GM23338 (cell line): ENCODE measurements around the gene CNTNAP2. TPM values are rescaled to one million over a fixed set of nuclear protein-coding genes. Genes with fewer than 3 reads are reported as not detected.
"Not testable (repeated sequence)": the region's sequence is repeated elsewhere in the genome, so short reads cannot be mapped to it uniquely, and the experiment has no call there.

ENCODE experiments used
- ATAC-seq: fragments of 200-7000 bp; cut with Tn5 transposase; 3 replicates; pipeline ENCODE4 v1.9.1; 2020
- DNase-seq: peaks from one replicate; pipeline ENCODE4 v3.0.0-alpha.2; 2015; ENCODE audit warnings: low spot score
- H2AFZ ChIP-seq: fragments of 200-600 bp; sonication (generic); 2 replicates; pipeline ENCODE4 v1.8.0; 2016; ENCODE audit warnings: antibody characterized with exemption, mild to moderate bottlenecking, moderate library complexity
- H3F3A ChIP-seq: fragments of 200-600 bp; sonication (generic); replicated peaks from 2 replicates; pipeline ENCODE4 v1.8.0; 2017; ENCODE audit warnings: antibody characterized with exemption, mixed run types, low read depth
- H3K27ac ChIP-seq: fragments of 200-600 bp; sonication (generic); 2 replicates; pipeline ENCODE4 v1.6.1; 2016; ENCODE audit warnings: low read depth
- H3K27me3 ChIP-seq: fragments of 200-600 bp; sonication (generic); 2 replicates; pipeline ENCODE4 v1.8.0; 2016; ENCODE audit warnings: mild to moderate bottlenecking, mixed run types, moderate library complexity; ENCODE audit not compliant: insufficient read depth
- H3K36me3 ChIP-seq: fragments of 200-600 bp; sonication (generic); 2 replicates; pipeline ENCODE4 v1.8.0; 2016; ENCODE audit warnings: mild to moderate bottlenecking; ENCODE audit not compliant: insufficient read depth
- H3K4me1 ChIP-seq: fragments of 200-600 bp; sonication (generic); 2 replicates; pipeline ENCODE4 v1.8.0; 2016; ENCODE audit warnings: mild to moderate bottlenecking, moderate library complexity; ENCODE audit not compliant: insufficient read depth
- H3K4me2 ChIP-seq: fragments of 200-600 bp; sonication (generic); 2 replicates; pipeline ENCODE4 v1.7.1; 2017; ENCODE audit warnings: mixed run types
- H3K4me3 ChIP-seq: fragments of 200-600 bp; sonication (generic); 2 replicates; pipeline ENCODE4 v1.6.1; 2016; ENCODE audit warnings: mixed run types
- H3K79me2 ChIP-seq: fragments of 200-600 bp; sonication (generic); replicated peaks from 2 replicates; pipeline ENCODE4 v1.8.0; 2017; ENCODE audit warnings: mild to moderate bottlenecking; ENCODE audit not compliant: insufficient read depth
- H3K9me2 ChIP-seq: fragments of 200-600 bp; sonication (generic); 2 replicates; pipeline ENCODE4 v1.8.0; 2017; ENCODE audit not compliant: insufficient read depth
- H4K20me1 ChIP-seq: fragments of 200-600 bp; sonication (generic); replicated peaks from 2 replicates; pipeline ENCODE4 v1.8.0; 2017; ENCODE audit warnings: mild to moderate bottlenecking; ENCODE audit not compliant: insufficient read depth
- H3K27ac Mint-ChIP-seq: 2 replicates; pipeline ENCODE4 v1.8.0; 2020; ENCODE audit warnings: inconsistent platforms, mild to moderate bottlenecking, moderate library complexity, mixed read lengths
- H3K27me3 Mint-ChIP-seq: 3 replicates; pipeline ENCODE4 v1.8.0; 2022; ENCODE audit warnings: low read depth, mild to moderate bottlenecking, moderate library complexity, mixed read lengths, inconsistent platforms; ENCODE audit not compliant: insufficient read depth, poor library complexity
- H3K36me3 Mint-ChIP-seq: 3 replicates; pipeline ENCODE4 v1.8.0; 2021; ENCODE audit warnings: low read depth, mild to moderate bottlenecking, inconsistent platforms, moderate library complexity, mixed read lengths
- H3K4me1 Mint-ChIP-seq: 3 replicates; pipeline ENCODE4 v1.8.0; 2020; ENCODE audit warnings: mild to moderate bottlenecking, inconsistent platforms, mixed read lengths
- H3K4me3 Mint-ChIP-seq: 3 replicates; pipeline ENCODE4 v1.8.0; 2021; ENCODE audit warnings: moderate library complexity, mild to moderate bottlenecking, inconsistent platforms, mixed read lengths
- H3K9me3 Mint-ChIP-seq: 3 replicates; pipeline ENCODE4 v1.8.0; 2020; ENCODE audit warnings: moderate library complexity, mild to moderate bottlenecking, inconsistent platforms, mixed read lengths
- ETS1 ChIP-seq: IDR thresholded peaks from 2 replicates; pipeline ENCODE4 v1.6.1; 2016; ENCODE audit warnings: antibody characterized with exemption
- STAT1 ChIP-seq: IDR thresholded peaks from one replicate; pipeline ENCODE4 v1.6.1; 2016; ENCODE audit warnings: antibody characterized with exemption; ENCODE audit not compliant: unreplicated experiment
- ZNF114 ChIP-seq: fragments of 250-450 bp; sonication (Bioruptor Pico); IDR thresholded peaks from 2 replicates; pipeline ENCODE4 v1.5.0; 2020; ENCODE audit warnings: mild to moderate bottlenecking, moderate library complexity
- ZNF331 ChIP-seq: fragments of 250-450 bp; sonication (Bioruptor Pico); IDR thresholded peaks from 2 replicates; pipeline ENCODE4 v1.5.0; 2020; ENCODE audit warnings: low read depth, mild to moderate bottlenecking, moderate library complexity
- polyA plus RNA-seq: library from polyadenylated mRNA; unstranded; fragments of >200 nt; fragmentation: Nextera tagmentation; extraction: Ambion mirVana; gene quantifications from 2 replicates; pipeline ENCODE4 v1.2.1, GENCODE V29; 2016
- total RNA-seq: library from RNA; depleted of rRNA; stranded (reverse); fragments of >200 nt; shearing (Covaris generic); gene quantifications from 2 replicates; pipeline ENCODE4 v1.2.3, GENCODE V29; 2014
- TF ChIP-seq, protein P1 (sequence below): fragments of 250-450 bp; sonication (Bioruptor Pico); IDR thresholded peaks from 2 replicates; pipeline ENCODE4 v1.5.0; 2020; ENCODE audit warnings: mild to moderate bottlenecking, moderate library complexity

Gene CNTNAP2
- total and polyA plus RNA-seq, 2 experiments from 2014 or later: 38.2 to 61.3 TPM

DNA sequence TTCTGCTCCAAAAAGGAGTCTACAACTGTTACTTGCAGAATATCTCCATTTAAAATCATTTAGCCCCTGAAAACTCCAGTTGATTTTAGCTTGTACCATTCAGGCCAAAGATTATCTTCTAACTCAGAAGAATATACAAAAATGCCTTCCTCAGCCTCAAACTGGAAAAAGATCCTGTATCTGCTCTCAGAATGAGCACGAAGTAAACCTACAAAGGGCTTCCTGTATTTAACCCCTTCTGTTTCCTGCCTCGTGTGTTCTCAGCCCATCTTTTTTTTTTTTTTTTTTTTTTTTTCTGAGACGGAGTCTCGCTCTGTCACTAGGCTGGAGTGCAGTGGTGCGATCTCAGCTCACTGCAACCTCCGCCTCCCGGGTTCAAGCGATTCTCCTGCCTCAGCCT lies 2334.9 kb downstream of the CNTNAP2 start:
- not testable (repeated sequence) for H3K27ac ChIP-seq, H3K4me1 Mint-ChIP-seq, H3K36me3 ChIP-seq, H3K79me2 ChIP-seq, H4K20me1 ChIP-seq, H3K4me3 Mint-ChIP-seq, H3K9me2 ChIP-seq, H3F3A ChIP-seq, H3K27ac Mint-ChIP-seq, H3K4me3 ChIP-seq, H3K36me3 Mint-ChIP-seq, H2AFZ ChIP-seq, ATAC-seq, H3K27me3 ChIP-seq, H3K27me3 Mint-ChIP-seq, DNase-seq, H3K4me1 ChIP-seq, H3K4me2 ChIP-seq, H3K9me3 Mint-ChIP-seq

GRCh38 chr7:148456351-148456750 lies 2339.8 kb downstream of the CNTNAP2 start:
- Histone ChIP-seq H3K4me2 (no peak overlapping the region), H3K4me3 (no peak overlapping the region), H3K27ac (no peak overlapping the region), H3K79me2 (no peaks in the 10 kb centered on the region), H2AFZ (peak overlapping the region; percentile 32; the same call in 1 of the 2 replicates), H3K4me1 (no peaks in the 10 kb centered on the region), H4K20me1 (no peaks in the 10 kb centered on the region), H3K9me2 (peaks cover 3% of the 10 kb centered on the region; the same call in 1 of the 2 replicates), H3K36me3 (no peaks in the 10 kb centered on the region), H3F3A (no peaks in the 10 kb centered on the region), H3K27me3 (no peaks in the 10 kb centered on the region)
- Mint-ChIP-seq H3K27me3 (peaks cover 2% of the 10 kb centered on the region), H3K4me3 (no peak overlapping the region), H3K9me3 (0 out of 3 replicates have a peak, but pooled peaks cover 2% of the 10 kb centered on the region), H3K36me3 (peaks cover 2% of the 10 kb centered on the region; the same call in 1 of the 3 replicates), H3K27ac (no peak overlapping the region), H3K4me1 (peaks cover 4% of the 10 kb centered on the region; the same call in 2 of the 3 replicates)
- ATAC-seq (no peak), DNase-seq (no peak)
- TF ChIP-seq ETS1 (no peak), ZNF114 (CRISPR knock-in tag) (no peak), ZNF331 (no peak)

GRCh38 chr7:148457310-148457921 lies 2340.8 kb downstream of the CNTNAP2 start:
- Mint-ChIP-seq H3K27ac (no peak overlapping the region), H3K9me3 (peaks cover 6% of the 10 kb centered on the region; the same call in 1 of the 3 replicates), H3K36me3 (peaks cover 2% of the 10 kb centered on the region; the same call in 2 of the 3 replicates), H3K4me3 (no peak overlapping the region), H3K4me1 (peaks cover 4% of the 10 kb centered on the region; the same call in 2 of the 3 replicates), H3K27me3 (peaks cover 2% of the 10 kb centered on the region)
- Histone ChIP-seq H3K4me3 (no peak overlapping the region), H3K36me3 (no peaks in the 10 kb centered on the region), H3K27me3 (no peaks in the 10 kb centered on the region), H3K27ac (no peak overlapping the region), H3K79me2 (no peaks in the 10 kb centered on the region), H3F3A (0 out of 2 replicates have a peak, but pooled peaks cover 3% of the 10 kb centered on the region), H3K4me1 (no peaks in the 10 kb centered on the region), H3K9me2 (peaks cover 3% of the 10 kb centered on the region; the same call in 1 of the 2 replicates), H4K20me1 (no peaks in the 10 kb centered on the region), H2AFZ (no peak overlapping the region), H3K4me2 (no peak overlapping the region)
- DNase-seq: no peak
- ATAC-seq: no peak
- TF ChIP-seq STAT1: no peak
- TF ChIP-seq, protein P1, sequence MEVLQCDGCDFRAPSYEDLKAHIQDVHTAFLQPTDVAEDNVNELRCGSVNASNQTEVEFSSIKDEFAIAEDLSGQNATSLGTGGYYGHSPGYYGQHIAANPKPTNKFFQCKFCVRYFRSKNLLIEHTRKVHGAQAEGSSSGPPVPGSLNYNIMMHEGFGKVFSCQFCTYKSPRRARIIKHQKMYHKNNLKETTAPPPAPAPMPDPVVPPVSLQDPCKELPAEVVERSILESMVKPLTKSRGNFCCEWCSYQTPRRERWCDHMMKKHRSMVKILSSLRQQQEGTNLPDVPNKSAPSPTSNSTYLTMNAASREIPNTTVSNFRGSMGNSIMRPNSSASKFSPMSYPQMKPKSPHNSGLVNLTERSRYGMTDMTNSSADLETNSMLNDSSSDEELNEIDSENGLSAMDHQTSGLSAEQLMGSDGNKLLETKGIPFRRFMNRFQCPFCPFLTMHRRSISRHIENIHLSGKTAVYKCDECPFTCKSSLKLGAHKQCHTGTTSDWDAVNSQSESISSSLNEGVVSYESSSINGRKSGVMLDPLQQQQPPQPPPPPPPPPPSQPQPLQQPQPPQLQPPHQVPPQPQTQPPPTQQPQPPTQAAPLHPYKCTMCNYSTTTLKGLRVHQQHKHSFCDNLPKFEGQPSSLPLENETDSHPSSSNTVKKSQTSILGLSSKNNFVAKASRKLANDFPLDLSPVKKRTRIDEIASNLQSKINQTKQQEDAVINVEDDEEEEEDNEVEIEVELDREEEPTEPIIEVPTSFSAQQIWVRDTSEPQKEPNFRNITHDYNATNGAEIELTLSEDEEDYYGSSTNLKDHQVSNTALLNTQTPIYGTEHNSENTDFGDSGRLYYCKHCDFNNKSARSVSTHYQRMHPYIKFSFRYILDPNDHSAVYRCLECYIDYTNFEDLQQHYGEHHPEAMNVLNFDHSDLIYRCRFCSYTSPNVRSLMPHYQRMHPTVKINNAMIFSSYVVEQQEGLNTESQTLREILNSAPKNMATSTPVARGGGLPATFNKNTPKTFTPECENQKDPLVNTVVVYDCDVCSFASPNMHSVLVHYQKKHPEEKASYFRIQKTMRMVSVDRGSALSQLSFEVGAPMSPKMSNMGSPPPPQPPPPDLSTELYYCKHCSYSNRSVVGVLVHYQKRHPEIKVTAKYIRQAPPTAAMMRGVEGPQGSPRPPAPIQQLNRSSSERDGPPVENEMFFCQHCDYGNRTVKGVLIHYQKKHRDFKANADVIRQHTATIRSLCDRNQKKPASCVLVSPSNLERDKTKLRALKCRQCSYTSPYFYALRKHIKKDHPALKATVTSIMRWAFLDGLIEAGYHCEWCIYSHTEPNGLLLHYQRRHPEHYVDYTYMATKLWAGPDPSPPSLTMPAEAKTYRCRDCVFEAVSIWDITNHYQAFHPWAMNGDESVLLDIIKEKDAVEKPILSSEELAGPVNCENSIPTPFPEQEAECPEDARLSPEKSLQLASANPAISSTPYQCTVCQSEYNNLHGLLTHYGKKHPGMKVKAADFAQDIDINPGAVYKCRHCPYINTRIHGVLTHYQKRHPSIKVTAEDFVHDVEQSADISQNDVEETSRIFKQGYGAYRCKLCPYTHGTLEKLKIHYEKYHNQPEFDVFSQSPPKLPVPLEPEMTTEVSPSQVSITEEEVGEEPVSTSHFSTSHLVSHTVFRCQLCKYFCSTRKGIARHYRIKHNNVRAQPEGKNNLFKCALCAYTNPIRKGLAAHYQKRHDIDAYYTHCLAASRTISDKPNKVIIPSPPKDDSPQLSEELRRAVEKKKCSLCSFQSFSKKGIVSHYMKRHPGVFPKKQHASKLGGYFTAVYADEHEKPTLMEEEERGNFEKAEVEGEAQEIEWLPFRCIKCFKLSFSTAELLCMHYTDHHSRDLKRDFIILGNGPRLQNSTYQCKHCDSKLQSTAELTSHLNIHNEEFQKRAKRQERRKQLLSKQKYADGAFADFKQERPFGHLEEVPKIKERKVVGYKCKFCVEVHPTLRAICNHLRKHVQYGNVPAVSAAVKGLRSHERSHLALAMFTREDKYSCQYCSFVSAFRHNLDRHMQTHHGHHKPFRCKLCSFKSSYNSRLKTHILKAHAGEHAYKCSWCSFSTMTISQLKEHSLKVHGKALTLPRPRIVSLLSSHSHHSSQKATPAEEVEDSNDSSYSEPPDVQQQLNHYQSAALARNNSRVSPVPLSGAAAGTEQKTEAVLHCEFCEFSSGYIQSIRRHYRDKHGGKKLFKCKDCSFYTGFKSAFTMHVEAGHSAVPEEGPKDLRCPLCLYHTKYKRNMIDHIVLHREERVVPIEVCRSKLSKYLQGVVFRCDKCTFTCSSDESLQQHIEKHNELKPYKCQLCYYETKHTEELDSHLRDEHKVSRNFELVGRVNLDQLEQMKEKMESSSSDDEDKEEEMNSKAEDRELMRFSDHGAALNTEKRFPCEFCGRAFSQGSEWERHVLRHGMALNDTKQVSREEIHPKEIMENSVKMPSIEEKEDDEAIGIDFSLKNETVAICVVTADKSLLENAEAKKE (CRISPR knock-in tag): no peak
- TF ChIP-seq ZNF331: no peak
- no peak for TF ChIP-seq ETS1
